Measurements from ENCODE around the gene AGR3.

AGR3 gene

DNA sequence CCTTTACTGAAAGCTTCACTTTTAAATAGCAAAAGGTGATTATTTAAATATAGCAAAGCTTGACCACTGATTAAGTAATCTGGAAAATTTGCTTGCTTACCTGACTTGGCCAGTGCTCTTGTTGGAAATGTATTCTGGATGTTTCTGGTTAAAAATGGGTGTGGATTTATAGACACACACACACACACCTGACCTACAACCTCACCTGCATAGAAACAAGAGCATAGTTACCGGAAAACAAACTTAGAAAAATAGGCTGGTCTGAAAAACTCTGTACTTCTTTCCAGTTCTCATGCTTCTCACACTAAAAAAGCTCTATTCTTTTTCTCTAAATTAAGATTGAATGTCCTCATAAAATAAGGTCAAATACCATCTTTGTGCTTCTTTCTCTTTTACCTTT, at the start of gene AGR3:
TSS of gene AGR3 (minus strand) at position 140 of the 400 bp plus-strand sequence. CDS start 3,365 bp downstream, outside the sequence.
- DNase-seq = peak; percentile 66

GRCh38 chr7:16930946-16931345, 49.2 kb upstream of the AGR3 start:
- no peak for DNase-seq

DNA sequence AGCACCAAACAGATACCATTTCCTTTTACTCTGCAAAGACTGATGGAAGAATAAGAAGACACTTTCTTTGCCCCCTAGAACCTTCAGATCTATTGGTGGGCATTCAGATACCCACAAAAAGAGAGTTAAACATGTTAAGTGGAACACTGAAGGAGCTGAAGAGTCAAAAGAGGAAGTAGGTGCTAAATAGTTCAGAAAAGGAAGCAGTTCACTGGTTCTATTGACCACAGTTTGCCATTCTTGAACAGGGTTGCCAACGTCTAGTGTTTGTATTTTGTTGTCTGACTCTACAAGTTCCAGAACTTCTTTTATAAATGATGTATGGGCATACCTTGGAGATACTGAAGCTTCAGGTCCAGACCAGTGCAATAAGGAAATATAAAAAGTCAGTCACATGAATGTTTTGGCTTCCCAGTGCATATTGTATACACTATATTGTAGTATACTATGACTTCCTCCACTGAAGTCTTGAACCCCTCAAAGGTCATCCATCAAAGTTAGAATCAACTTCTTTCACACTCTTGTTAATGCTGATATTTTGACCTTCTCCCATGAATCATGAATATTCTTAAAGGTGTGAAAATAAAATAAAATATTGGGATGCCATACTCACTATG, 47.5 kb upstream of the AGR3 start:
- DNase-seq = peak; percentile 39

DNA sequence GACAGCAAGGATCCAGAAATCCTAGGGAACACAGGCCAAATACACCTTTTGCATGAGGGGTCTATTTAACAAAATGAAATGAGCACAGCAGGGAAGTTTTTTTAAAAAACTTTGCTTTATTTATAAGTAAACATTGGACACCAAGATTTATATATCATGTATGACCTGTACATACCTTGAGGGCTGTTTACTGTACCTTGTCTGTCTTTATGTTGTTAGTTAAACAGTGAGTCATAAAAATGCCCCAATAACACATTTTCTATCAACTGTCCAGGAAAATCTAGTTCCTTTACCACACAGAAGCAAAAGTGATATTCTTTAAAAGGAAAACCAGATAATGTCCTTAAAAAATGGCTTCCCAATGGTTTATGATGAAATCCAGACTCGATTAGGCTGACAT, 45.1 kb upstream of the AGR3 start:
- peak; percentile 46 for DNase-seq

DNA sequence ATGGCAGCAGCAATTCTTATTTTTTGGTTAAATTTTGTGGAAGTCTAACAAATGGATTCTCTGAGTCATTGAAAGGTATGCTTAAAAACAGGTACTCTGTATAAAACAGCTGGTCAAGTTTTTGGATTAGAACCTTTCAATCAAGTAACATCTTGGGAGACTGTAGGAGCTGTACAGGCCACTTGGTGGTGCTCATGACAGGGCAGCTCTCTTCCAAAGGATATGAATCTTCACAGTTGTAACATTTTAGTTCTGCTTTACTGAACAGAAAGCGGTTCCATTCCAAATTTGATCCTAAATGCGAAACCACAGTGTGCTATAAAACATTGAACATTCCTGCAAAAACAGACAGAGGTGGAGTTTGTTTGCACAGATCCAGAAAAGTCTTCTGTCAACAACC, 44.5 kb upstream of the AGR3 start:
- peak; percentile 71 for DNase-seq

DNA sequence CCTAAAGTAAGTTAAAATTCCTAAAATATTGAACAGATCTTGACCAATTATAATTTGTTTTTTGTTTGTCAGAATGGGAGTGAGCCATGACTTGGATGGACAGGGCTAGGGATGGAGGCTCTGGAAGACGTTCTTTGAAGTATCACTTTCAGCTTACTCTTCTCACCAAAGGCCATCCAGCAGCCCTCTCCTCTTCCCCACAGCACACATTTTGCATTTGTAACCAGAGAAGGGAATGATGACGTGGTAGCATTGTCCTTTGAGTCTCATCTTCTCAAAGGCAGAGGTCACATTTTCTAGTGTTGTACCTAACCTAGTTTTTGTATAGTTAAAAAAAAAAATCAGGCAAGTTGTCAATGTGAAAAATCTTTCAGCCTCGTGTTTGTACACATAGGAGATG, 43.8 kb upstream of the AGR3 start:
- no peak for DNase-seq

DNA sequence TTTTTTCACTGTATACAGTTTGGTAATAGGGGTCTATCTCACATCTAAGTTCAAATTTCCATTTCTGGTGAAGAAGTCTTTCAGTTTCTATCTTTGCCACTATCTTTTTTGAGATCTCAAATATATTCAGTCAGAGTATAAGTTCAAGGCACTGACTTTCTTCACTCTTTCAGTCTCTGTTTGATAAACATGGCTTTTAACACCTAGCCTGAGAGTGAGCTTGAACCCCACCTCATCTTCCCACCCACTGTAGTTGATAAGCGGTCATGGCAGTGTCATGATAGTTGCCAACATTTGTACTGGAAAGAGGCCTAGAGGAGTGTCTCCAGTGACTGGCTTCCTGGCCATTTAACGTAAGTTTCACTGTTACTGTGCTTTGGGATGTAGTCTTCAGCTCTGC, 41.2 kb upstream of the AGR3 start:
- no peak for DNase-seq

DNA sequence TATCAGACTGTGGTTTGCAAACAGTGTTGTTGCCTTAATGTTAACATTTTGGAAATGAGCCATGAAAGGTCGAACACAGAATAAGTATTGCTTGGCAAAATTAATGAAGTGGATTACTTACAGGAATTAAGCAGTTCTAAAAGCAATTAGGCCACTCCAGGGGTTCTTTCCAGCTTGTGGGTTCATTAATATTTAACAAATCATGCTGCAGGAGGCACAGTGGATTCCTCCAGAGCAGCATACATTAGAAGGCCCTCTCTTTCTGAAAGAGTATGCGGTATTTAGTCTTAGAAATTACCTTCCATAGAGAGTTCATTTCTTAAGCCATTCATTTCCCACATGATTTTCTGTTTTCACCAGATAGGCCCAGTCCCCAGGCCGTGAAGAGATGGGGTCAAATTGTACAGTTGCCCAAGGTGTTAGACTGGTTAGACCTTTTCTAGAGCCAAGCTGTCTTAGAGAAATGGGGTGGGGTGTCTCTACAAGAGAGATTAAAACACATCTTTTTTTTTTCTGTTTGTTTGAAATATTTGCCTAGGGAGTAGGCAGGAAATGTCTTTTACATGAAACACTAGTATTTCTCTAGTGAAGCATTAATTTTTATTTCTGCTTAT, 40.0 kb upstream of the AGR3 start:
- peak; percentile 55 for DNase-seq

GRCh38 chr7:16921151-16921550, 39.4 kb upstream of the AGR3 start:
- DNase-seq = no peak

DNA sequence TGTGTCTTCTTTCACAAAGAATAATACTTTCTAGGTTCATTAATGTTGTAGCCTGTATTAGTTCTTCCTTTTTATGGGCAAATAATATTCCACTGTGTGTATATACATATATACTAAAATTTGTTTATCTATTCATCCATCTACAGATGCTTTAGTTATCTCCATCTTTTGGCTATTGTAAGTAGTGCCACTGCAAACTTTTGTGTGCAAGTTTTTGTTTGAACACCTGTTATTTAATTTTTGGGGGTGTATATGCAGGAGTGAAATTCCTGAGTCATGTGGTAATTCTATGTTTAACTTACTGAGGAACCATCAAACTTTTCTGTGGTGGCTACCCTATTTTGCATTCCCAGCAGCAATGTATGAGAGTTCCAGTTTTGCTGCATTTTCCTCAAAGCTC, 37.7 kb upstream of the AGR3 start:
- DNase-seq = no peak

GRCh38 chr7:16918288-16918895, 36.6 kb upstream of the AGR3 start:
- DNase-seq = peak; percentile 76

- no peak for DNase-seq
Observed at GRCh38 chr7:16916738-16917137, 35.0 kb upstream of the AGR3 start.

DNA sequence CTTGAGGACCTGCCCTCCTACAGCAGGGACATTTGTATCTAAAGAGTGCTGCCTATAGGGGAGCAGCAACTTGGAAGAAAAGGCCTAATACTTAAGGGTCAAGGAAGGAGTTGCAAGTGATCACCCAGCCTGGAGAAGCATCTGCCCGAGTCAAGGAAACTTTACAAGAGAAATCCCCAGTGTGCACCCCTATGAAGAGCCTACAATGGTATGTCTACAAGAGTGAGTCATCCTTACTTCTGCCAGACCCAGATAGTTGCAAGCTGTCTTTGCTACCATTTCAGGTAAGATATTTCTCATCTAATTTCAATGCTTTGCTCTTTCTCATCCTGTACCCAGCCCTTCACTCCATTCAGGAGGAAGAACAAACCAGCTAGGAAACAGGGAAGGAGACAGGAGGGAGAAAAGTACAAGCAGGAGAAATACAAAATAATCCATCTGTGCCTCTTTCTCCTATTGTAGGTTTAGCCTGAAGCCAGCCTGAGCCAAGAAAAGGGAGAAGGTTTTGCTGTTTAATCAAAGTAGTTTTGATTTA, 34.4 kb upstream of the AGR3 start:
- peak; percentile 63 for DNase-seq

DNA sequence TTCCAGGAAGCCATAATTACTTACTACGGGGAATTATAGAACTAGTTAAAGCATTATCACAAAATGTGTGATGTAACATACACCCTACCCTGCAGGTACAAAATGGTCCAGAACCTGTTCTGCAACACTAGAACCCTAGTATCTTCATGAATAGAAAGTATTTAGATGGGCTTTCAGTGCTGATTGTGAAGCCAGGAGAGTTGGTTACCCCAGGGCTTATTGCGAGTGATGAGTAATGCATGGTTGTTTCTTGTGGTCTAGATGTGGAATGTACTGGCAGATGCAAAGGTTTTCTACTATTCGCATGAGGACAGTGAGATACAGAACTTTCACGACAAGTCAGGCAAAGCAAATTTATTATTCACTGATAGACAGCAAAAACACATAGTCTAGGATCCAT, 33.6 kb upstream of the AGR3 start:
- no peak for DNase-seq

DNA sequence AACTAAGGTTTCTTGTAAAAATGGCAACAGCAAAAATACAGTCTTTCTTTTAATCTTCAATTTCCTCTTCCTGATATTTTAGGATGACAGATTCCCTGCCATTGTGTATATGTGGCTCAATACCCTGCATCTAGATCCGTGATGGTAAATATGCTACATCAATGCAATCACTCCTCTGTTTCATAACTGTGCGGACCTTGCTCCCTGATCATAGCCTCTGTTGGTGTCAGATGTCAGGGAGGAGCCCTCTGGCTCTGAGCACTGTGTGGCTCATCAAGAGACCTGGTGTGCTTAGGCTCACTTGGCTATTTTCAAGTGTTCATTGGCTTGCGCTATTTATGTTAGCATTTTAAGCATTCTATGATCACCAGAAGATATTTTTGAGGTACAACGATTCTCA, 33.0 kb upstream of the AGR3 start:
- DNase-seq = peak; percentile 74

DNA sequence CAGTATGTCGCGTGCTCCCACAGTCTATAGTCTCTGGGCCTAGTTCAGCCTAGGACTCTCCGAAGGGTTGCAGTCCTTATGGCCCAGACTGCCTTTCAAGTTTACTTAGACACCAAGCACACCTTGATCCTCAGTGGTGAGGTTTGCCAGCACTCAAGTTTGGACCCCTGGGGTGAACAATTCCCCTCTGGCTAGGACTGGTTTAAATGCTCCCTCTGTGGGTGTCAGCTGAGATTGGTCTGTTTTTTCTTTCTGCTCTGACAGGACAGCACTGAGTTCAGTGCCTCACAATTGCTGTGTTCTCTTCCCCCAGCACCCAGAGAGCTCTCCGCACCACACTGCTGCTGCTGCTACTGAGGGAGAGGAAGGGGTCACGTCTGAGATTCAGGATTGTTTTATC, 31.9 kb upstream of the AGR3 start:
- no peak for DNase-seq

- no peak for DNase-seq
Observed at GRCh38 chr7:16912540-16912939, 30.8 kb upstream of the AGR3 start.

DNA sequence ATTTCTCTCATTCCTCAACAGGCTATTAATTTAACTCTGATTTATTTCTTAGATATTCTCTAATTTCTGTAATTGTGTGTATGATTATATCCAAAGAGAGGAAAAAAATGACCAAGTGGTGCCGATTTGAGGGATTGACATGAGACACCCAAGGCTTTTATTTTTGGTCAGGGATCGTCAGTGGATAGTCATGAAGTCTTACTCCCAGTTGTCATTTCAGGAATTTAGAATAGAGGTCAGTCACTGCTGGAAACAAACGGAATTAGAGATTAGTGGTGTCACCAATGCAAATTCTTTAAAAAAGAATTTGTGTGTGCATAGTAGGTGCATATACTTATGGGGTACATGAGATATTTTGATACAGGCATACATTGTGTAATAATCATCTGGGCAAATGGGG, 26.8 kb upstream of the AGR3 start:
- no peak for DNase-seq

DNA sequence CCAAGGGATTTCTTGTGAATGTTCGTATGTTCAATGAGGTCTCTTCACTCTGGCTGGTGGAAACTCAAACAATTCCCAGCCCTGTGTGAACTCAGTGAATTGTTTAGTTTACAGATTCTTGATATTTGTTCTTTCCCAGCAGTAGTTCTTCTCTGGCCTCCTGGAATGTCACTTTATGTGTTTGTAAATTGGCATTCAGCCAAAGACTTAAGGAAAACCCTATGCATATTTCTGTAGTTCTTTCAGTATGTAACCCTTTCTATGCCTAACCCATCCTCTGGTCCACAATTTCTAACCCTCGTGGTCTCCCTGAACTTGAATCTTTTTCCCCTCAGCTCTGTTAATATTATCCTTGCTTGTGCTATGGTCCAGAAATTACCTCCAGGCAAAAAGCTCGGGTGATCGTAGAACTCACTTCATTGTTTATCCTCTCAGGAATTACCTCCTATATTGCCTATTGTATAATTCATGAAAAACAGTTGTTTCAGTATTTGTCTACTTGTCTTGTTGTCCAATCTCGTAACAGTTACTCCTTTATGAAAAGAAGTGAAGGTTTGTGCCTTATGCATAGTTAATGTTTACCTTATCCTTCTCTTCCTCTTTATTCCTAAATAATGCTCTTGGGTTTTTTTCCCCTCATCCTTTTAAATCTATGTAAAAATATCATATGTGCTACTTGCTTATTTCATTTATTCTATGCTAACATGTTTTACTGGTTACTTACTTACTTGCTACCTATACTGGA, 23.7 kb upstream of the AGR3 start:
- DNase-seq = peak; percentile 28

GRCh38 chr7:16904076-16904475, 22.3 kb upstream of the AGR3 start:
- DNase-seq = no peak

DNA sequence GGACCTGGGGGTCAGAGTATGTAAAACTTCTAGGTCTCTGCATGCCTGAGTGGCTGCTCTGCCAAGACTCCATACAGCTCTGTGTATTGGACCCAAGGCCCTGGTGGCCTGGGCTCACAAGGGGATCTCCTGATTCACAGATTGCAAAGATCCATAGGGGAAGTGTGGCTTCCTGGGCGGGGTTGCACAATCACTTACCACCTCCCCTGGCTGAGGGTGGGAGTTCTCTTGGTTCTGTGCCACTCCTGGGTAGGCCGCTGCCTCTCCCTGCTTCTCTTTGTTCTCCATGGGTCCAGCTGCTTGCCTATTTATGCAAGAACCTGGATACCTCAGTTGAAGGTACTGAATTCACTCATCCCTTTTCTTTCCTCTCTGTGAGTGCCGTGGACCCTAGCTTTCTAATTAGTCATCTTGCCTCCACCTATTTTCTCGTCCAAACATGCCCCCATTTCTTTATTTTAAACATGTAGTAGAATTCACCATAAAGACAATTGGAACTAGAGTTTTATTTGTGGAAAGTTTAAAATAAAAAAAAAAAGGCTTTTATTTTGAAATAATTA, 18.5 kb upstream of the AGR3 start:
- no peak for DNase-seq

DNA sequence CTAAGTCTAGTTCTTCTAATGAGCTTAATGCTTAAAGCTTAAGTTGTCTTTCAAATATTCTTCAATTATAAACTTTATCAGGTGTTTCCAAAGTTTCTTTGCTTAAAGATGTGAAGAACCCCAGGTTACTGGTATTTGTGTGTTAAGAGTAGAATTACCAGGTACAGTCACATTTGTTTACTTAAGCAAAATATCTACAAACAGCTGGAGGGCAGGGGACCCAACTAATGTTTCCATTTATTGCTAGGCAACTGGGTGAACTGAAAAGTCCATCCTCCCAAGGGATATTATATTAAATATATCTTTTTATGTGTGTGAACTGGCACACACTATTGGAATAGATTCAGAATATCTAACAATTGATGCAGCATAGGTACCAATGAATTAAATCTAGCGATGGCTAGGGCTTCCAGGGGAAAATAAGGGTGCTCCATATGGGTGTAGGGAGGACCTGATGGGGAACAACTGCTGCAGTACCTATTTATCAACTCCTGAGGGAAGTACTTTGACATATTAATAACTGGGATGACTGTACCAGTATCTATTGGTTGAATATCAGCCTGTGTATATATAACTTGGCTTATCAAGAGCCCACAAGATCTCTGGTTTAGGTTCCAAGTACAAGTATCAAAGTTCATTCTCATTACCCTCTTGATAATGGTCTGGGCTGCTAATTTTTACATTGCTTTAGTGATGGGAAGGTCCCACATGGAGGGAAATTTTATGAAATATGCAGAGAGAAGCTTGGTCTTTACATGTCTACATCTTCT, 10.3 kb upstream of the AGR3 start:
- DNase-seq = peak; percentile 81

GRCh38 chr7:16891338-16891737, 9.6 kb upstream of the AGR3 start:
- peak; percentile 82 for DNase-seq
